ENCODE data around the gene TMEM45B. TPM values are rescaled to one million over a fixed set of nuclear protein-coding genes. Genes with fewer than 3 reads are reported as not detected.
A peak's percentile ranks its signal among the peaks of the same experiment; 100 is the strongest.
"Not testable (repeated sequence)": the region's sequence is repeated elsewhere in the genome, so short reads cannot be mapped to it uniquely, and the experiment has no call there.

TMEM45B gene
- total and polyA plus RNA-seq, 12 donors = 0.11 TPM; not detected in 11

DNA sequence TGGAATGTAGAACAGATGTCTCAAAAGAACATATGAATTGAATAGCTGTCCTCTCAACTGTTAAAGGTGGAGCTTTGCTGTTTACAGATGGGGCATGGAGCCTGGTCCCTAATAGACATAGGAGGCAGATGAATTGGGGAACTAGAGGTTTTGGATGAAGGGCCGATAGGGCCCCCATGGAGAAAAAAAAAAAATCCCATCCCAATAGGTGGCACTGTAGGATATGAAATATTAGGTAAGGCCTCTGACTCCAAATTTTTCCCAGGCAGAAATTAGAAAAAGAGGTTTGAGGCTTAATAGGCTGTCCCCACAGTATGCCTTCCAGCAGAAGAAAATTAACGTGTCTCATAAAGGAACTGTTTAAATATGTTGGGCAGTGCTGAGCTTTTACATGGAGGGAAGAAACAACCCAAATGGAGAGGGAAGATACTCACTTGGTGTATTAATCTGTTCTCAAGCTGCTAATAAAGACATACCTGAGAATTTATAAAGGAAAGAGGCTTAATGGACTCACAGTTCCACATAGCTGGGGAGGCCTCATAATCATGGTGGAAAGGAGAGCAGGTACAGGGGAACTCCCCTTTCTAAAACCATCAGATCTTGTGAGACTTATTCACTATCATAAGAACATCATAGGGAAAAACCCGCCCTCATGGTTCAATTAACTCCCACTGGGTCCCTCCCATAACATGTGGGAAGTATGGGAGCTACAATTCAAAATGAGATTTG lies 30.1 kb upstream of the TMEM45B start:
- H3K4me3 ChIP-seq = no peak overlapping the region
- H3K4me1 ChIP-seq = peaks cover 0 to 4% (median 0%) of the 10 kb centered on the region in 9 donors
- TF ChIP-seq, protein P1, sequence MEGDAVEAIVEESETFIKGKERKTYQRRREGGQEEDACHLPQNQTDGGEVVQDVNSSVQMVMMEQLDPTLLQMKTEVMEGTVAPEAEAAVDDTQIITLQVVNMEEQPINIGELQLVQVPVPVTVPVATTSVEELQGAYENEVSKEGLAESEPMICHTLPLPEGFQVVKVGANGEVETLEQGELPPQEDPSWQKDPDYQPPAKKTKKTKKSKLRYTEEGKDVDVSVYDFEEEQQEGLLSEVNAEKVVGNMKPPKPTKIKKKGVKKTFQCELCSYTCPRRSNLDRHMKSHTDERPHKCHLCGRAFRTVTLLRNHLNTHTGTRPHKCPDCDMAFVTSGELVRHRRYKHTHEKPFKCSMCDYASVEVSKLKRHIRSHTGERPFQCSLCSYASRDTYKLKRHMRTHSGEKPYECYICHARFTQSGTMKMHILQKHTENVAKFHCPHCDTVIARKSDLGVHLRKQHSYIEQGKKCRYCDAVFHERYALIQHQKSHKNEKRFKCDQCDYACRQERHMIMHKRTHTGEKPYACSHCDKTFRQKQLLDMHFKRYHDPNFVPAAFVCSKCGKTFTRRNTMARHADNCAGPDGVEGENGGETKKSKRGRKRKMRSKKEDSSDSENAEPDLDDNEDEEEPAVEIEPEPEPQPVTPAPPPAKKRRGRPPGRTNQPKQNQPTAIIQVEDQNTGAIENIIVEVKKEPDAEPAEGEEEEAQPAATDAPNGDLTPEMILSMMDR (IDR thresholded peaks at IDR 0.05) = peak in 4 of 9 donors; percentile 5 to 35 (median 18)
- ATAC-seq = no peak
- no peaks in the 10 kb centered on the region for H3K36me3 ChIP-seq
- no peaks in the 10 kb centered on the region for H3K9me3 ChIP-seq
- no peak for DNase-seq
- intact Hi-C loops (cut with DNase I) = no loop called here
- no peak overlapping the region for H3K27ac ChIP-seq
- H3K27me3 ChIP-seq = peaks cover 0 to 22% (median 0%) of the 10 kb centered on the region in 7 donors
- 60 to 68% methylated on average over 3 of the region's 3 CpGs for WGBS, 2 donors

DNA sequence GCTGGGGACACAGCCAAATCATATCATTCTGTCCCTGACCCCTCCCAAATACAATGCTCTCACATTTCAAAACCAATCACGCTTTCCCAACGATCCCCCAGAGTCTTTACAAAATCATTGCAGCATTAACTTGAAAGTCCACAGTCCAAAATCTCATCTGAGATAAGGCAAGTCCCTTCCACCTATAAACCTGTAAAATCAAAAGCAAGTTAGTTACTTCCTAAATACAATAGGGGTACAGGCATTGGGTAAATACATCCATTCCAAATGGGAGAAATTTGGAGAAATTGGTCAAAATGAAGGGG lies 29.6 kb upstream of the TMEM45B start:
- H3K4me3 ChIP-seq; H3K36me3 ChIP-seq; H3K9me3 ChIP-seq; H3K4me1 ChIP-seq; ATAC-seq; intact Hi-C loops (cut with DNase I); DNase-seq; H3K27ac ChIP-seq: not testable (repeated sequence)
- 70 to 76% methylated on average over 2 of the region's 2 CpGs for WGBS, 2 donors
- H3K27me3 ChIP-seq = peaks cover 0 to 22% (median 0%) of the 10 kb centered on the region in 7 donors

DNA sequence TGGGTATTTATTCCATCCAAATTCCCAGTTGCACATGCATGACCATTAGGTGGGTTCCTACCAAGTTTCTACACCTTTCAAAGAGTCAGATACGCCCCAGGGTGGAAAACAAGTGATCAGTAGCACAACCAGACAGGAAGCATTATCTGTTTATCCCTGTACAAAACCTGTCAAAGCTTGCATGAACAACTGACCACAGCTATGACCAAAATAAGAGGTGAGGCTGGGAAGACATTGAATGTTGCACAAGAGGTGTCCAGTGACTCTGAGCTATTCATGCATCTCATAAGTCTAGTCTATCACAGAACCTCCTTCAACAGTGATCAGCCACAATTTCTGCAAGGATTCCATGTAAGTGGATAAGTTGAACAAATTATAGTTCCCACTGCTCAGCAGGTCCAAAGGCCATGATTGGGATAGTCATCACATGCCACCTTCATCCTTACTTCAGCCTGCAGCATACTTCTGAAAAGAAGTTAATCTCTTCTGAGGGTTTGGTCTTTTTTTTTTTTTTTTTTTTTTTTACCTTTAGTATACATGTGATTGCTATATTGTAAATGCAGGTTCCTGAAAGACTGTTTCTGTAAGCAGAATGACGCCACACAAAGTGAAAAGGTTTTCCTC lies 28.0 kb upstream of the TMEM45B start:
- Histone ChIP-seq H3K27ac (no peak overlapping the region), H3K4me3 (no peak overlapping the region), H3K27me3 (peaks cover 0 to 22% (median 0%) of the 10 kb centered on the region in 7 donors), H3K9me3 (no peaks in the 10 kb centered on the region), H3K4me1 (peaks cover 0 to 4% (median 0%) of the 10 kb centered on the region in 9 donors), H3K36me3 (no peaks in the 10 kb centered on the region)
- WGBS, 2 donors = 79 to 88% methylated on average over 2 of the region's 2 CpGs
- ATAC-seq (no peak), DNase-seq (no peak)
- intact Hi-C loops (cut with DNase I) = no loop called here
- TF ChIP-seq, protein P1 (IDR thresholded peaks at IDR 0.05) = no peak

DNA sequence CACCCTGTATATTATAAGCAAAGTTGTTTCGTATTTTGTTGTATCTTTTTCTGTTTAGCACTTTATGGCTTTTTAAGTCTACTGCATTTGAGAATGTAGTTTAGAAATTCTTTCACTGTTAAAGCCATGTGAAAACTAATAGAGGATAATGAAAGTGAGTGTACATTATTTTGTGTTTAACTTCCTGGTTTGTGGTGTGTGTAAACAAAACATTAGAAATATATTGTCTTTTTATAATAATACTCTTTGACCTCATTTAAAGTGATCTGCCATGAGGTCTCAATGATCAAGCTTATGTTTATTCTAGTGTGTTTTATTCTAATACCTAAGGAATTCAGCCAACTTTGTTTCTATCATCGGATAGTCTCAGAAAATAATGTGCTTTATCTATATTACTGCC lies 27.4 kb upstream of the TMEM45B start:
- Histone ChIP-seq H3K4me3 (no peak overlapping the region), H3K27me3 (peaks cover 0 to 22% (median 0%) of the 10 kb centered on the region in 7 donors), H3K4me1 (peaks cover 0 to 4% (median 0%) of the 10 kb centered on the region in 9 donors), H3K27ac (no peak overlapping the region), H3K9me3 (no peaks in the 10 kb centered on the region), H3K36me3 (no peaks in the 10 kb centered on the region)
- no peak for DNase-seq
- intact Hi-C loops (cut with DNase I) = no loop called here
- ATAC-seq = no peak
- TF ChIP-seq, protein P1 (IDR thresholded peaks at IDR 0.05) = no peak
- WGBS, 2 donors = 88% methylated on average over 2 of the region's 2 CpGs

DNA sequence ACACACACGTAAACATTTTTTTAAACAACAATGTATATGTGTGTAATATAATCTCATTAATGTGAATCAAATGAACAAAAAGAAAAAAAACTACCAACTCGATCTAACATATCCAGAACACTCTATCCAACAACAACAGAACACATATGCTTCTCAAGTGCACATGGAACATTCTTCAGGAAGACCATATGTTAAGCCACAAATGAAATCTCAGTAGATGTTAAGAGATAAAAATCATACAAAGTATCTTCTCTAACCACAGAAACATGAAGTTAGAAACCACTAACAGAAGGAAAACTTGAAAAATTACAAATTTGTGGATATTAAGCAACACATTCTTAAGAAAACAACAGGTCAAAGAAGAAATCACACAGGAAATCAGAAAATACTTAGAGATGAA lies 25.5 kb upstream of the TMEM45B start:
- intact Hi-C loops (cut with DNase I) = no loop called here

More for the DNA sequence above, 25.5 kb upstream of the TMEM45B start:
- H3K36me3 ChIP-seq = no peaks in the 10 kb centered on the region
- peaks cover 0 to 22% (median 0%) of the 10 kb centered on the region in 7 donors for H3K27me3 ChIP-seq
- H3K9me3 ChIP-seq = peaks cover 0 to 3% (median 0%) of the 10 kb centered on the region in 11 donors
- no peak overlapping the region for H3K4me3 ChIP-seq
- TF ChIP-seq, protein P1 (IDR thresholded peaks at IDR 0.05) = no peak
- ATAC-seq (no peak), DNase-seq (no peak)
- peaks cover 0 to 4% (median 0%) of the 10 kb centered on the region in 9 donors for H3K4me1 ChIP-seq
- H3K27ac ChIP-seq = no peak overlapping the region
- WGBS, 2 donors = 80 to 94% methylated on average over 2 of the region's 2 CpGs
